GM18867 (cell line): ENCODE results near the gene GTF2A2.
"Not testable (repeated sequence)": the region's sequence is repeated elsewhere in the genome, so short reads cannot be mapped to it uniquely, and the experiment has no call there.

Source experiments
- ATAC-seq: cut with Tn5 transposase; IDR thresholded peaks from one replicate; pipeline ENCODE4 v1.9.1; 2021; ENCODE audit warnings: mild to moderate bottlenecking, moderate library complexity; ENCODE audit not compliant: unreplicated experiment

GTF2A2 gene

GRCh38 chr15:59656897-59657634, at the start of gene GTF2A2:
GTF2A2 (minus strand) TSS chr15:59657515; CDS start chr15:59652277, 5,238 bp downstream.
- peak; percentile 99 for ATAC-seq

DNA sequence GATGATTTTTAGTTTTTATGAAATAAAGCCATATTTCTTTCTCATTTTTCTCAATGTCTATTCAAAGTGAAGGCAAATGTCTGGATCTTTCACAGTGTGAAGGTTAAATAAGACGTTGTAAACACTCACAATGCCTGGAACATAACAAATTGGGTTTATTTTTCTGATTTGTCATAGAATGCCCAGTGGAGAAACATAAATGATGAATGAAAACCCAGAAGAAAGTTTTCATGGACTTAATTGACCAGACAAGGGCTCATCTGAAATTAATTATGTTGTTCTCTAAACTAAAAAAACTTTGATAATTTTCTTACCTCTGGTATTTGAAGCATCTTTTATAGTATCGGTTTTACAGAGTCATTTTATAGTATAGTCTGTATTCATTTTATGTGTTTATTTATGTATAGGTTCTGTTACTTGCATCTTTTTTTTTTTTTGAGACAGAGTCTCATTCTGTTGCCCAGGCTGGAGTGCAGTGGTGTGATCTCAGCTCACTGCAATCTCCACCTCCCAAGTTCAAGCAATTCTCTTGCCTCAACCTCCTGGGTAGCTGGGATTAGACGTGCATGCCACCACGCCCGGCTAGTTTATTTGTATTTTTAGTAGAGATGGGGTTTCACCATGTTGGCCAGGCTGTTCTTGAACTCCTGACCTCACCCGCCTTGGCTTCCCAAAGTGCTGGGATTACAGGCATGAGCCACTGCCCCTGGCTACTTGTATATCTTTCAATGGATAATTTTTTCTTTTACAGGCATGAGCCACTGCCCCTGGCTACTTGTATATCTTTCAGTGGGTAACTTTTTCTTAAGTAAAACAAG, 46.9 kb upstream of the GTF2A2 start:
- no peak for ATAC-seq

- no peak for ATAC-seq
Observed at GRCh38 chr15:59702351-59702750, 45.0 kb upstream of the GTF2A2 start.

DNA sequence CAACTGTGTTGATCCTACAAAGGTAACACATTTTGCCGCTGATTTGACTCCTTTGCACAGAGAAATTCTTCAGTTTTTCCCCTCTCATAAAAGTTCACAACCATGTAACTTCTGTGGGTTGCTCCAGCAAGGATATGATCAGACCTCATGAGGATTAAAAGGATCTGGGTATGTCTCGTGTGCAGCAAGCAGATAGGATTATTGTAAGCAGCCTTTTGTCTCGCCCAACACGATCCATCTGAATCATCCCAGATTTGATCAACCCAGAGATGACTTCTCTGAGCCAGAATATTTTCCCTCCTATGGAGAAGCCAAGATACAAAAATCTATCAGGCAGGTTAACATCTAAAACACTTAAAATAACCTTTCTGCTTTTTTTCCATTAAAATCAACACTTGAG, 44.6 kb upstream of the GTF2A2 start:
- no peak for ATAC-seq

DNA sequence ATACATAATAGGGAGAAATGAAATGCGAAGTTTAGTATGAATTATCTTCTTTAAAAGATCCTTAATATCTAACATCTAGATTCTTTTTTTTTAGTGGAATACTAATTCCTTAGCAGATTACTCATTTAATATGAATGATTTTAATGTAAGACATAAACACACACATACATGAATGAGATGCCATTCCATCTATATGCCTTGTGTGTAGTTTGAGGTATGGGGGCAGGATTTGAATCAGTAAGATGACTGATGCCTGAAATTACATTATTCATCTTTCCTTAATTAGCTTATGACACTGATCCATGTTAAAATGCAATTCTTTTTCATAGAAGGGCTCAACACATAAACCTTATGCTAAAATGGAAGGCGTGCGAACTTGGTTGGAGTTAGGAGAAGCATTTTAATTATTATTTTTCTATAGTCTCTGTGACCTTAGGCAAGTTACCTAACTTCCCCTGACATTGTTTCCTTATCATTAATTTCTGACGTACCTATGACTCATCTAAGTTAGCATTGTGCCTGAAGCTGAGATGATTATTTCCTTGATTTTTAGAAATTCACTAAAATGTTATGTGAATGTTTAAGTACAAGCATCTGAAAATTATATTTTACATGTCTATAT, 42.6 kb upstream of the GTF2A2 start:
- ATAC-seq: no peak

GRCh38 chr15:59698065-59698464, 40.8 kb upstream of the GTF2A2 start:
- not testable (repeated sequence) for ATAC-seq

GRCh38 chr15:59696332-59696731, 39.0 kb upstream of the GTF2A2 start:
- ATAC-seq: no peak

GRCh38 chr15:59694779-59695178, 37.5 kb upstream of the GTF2A2 start:
- ATAC-seq: no peak

DNA sequence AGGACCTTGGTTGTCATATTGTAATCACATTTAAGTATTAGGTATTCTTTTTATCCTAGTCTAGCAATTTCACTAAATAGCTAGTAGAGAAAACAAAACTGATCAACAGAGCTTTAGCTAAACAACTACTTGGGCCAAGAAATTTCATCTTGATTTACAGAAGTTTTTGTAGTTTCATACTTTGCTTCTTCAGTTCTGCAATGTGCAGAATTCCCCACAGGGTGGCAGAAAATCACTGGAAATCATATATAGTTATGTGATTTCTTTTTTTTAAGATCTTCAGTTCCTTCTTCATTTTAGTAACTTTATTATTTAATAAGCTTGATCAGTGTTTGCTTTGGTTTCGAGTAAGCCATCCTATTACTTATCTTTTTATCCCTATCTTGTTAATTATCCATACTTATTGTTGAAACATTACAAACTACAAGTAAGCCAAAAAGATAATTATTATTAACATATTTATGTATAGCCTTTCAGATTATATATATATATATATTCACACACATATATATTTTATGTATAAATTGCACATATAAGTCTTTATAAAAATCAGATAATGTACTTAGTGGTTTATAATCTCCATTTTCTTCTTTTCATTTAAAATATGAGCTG, 34.0 kb upstream of the GTF2A2 start:
- ATAC-seq: no peak

DNA sequence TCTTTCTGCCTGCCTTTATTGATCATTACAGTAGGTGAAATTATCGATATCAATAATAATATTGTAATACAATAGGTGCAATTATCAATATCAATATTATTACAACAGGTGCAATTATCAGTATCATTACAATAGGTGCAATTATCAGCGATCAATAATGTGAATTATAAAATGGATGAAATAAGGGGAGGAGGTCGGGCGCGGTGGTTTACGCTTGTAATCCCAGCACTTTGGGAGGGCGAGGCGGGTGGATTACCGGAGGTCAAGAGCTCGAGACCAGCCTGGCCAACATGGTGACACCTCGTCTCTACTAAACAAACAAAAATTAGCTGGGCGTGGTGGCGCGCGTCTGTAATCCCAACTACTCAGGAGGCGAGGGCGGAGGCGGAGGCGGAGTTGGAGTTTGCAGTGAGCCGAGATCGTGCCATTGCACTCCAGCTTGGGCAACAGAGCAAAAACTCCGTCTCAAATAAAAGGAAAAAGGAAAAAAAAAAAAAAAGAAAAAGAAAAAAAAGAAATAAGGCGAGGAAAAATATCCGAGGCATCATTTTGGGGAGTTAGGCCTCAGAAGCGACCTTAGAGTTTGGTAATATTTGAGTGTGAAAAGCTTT, 32.4 kb upstream of the GTF2A2 start:
- ATAC-seq: no peak

DNA sequence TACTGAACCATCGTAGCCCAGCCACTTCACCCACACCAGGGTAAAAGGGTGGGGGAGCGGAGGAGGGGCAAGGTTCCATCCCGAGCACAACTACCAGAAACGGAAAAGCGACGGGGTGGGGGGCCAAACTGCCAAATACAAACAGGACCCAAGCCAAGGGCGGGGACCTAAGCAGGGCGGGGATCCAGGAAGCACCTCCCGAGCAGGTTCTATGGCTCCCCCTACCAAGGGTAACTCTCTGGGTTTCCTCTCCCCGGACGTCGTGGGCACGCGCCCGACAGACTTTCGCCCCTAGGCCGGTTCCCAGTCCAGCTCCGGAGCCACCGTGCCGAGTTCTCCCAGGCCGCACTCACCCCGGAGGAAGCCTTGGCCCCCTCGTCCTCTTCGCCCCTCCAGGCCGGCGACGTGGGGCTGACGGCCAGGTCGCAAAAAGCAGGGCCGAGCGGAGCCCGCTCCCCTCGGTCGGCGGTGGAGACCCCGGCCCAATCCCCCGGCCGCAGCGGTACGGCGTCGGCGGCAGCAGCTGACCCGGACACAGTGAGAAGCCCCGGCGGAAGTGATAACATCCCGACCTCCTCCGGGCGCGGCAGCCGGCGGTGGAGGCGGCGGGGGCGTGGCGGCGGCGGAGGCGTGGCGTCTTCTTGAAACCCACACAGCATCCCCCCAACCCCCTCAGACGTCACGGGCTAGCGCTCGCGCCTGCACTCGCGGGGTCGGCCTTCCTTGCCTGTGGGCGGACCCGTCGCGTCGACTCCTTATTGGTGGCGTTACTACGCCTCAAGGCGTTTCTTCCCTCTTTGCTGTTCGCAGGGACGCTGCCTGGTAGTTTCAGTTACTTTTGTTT, 31.7 kb upstream of the GTF2A2 start, which contains the start of gene BNIP2:
TSS of gene BNIP2 (minus strand) at position 539 of the 844 bp plus-strand sequence. CDS start 6,863 bp downstream, outside the sequence.
- peak; percentile 77 for ATAC-seq

- peak; percentile 7 for ATAC-seq
Observed at GRCh38 chr15:59688423-59688781, 31.1 kb upstream of the GTF2A2 start.

DNA sequence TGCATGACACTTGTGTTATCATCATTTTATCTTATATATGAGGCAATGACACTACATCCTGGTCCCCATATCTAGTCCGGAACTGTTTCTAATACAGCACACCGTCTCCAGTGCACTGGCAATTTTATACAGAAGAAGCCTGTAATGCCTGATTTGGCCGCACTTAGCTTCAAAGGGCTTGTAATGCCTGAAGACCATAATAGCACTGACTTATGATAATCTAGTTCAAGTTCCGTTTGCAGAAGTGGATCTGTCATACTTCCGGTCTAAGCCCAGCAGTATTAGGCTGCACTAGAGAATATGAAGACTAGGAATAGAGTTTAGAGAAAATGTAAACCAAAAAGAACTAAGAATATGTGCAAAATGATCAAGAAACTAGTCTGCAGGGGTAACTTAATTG, 30.5 kb upstream of the GTF2A2 start:
- ATAC-seq: peak; percentile 19

GRCh38 chr15:59686389-59686788, 29.1 kb upstream of the GTF2A2 start:
- ATAC-seq: no peak

DNA sequence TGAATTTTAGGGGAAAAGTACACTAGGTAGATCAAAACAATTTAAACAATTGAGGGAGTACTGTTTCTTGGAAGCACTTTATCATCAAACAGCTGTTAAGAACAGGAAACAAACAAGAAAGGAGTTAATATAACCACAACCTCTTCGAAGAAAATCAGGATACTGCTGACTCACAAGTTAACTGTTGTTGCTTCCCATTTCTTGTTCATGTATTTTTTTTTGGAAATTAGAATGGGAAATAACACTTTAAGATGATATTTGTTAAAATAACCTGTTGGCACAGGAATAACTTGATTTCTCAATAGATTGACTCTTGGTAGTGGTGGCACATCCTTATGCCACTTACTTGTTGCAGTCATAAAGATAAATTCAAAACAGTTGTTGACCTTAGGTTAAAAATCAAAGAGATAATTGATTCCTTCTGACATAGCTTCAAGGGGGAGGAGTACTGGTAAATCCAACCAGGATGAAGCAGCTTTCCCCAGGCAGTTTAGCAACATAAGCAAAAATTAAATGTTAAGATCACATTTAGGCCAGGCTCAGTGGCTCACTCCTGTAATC, 28.5 kb upstream of the GTF2A2 start:
- no peak for ATAC-seq

DNA sequence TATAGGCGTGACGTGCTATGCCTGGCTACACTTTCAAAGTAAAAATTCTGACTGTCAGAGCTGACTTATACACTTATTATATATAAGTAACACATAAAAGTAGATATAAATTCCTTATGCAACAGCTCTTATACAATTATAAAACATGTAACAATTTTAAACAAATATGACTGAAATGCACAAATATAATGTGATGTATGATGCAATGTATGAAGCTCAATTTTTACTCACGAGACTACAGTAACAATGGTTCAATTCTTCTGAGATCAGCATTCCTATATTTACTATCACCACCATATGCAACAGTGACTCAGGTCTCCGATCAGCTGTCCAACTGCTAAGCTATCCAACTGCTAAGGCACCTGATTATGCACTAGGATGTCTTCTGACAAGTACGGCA, 23.6 kb upstream of the GTF2A2 start:
- ATAC-seq: no peak

GRCh38 chr15:59680346-59680745, 23.0 kb upstream of the GTF2A2 start:
- ATAC-seq: no peak

GRCh38 chr15:59678620-59679019, 21.3 kb upstream of the GTF2A2 start:
- no peak for ATAC-seq

- ATAC-seq: no peak
Observed at GRCh38 chr15:59678172-59678571, 20.9 kb upstream of the GTF2A2 start.

- ATAC-seq: no peak
Observed at GRCh38 chr15:59676565-59676964, 19.2 kb upstream of the GTF2A2 start.
